ENCODE measurements around the gene TXNDC17. TPM values are rescaled to one million over a fixed set of nuclear protein-coding genes. Genes with fewer than 3 reads are reported as not detected.

TXNDC17 gene
- polyA plus RNA-seq, 1 donor: 136 TPM

DNA sequence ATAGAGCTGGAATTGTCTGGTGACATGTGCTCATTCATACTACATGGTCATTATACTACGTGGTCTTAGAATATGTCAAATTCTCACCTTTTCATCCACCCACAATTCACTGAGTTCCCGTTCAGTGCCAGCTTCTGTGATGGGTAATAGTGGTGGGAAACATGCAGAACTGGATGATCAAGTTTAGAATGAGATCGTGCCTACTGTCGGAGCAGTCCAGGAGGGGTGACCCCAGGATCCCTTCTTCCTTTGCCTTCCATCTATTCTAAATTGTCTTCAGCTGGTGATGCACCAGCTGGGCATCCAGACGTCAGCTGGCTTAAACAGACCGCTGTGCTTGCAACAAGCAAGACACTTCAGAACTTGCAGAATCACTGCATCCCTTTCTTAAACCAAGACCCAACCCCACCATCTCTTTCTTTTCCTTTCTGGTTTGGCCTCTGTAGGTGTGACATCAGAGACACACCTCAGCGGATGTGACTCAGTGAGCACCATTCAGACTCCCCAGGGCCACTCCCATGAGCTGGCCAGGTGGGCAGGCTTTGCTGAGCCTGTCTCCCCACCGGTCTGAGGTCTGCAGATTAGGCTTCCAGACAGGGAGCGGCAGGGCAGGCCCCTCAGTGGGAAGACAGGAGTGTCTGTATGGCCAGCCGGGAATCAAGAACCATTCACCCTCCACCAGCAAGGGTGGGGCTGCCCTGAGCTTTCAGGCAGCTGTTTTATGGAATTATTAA is 28.8 kb downstream of the TXNDC17 start:
- Histone ChIP-seq H3K4me1 (ENCODE audit: control insufficient read depth, insufficient read depth, low read length) (no peaks in the 10 kb centered on the region), H3K9me3 (ENCODE audit: control insufficient read depth, low read depth, low read length) (no peaks in the 10 kb centered on the region), H3K27me3 (ENCODE audit: control insufficient read depth, insufficient read depth, low read length) (no peaks in the 10 kb centered on the region), H3K36me3 (ENCODE audit: control insufficient read depth, insufficient read depth, low read length) (no peaks in the 10 kb centered on the region), H3K4me3 (ENCODE audit: low read length) (no peak overlapping the region), H3K27ac (ENCODE audit: low read length) (no peak overlapping the region)
- no CpG with 5 or more reads among the region's 10 CpGs for WGBS (ENCODE audit: insufficient coverage, low lambda C conversion rate)
- no peak for DNase-seq

GRCh38 chr17:6670571-6670970 is 29.7 kb downstream of the TXNDC17 start:
- H3K27me3 ChIP-seq (ENCODE audit: control insufficient read depth, insufficient read depth, low read length): no peaks in the 10 kb centered on the region
- DNase-seq: no peak
- no peaks in the 10 kb centered on the region for H3K4me1 ChIP-seq (ENCODE audit: control insufficient read depth, insufficient read depth, low read length)
- H3K27ac ChIP-seq (ENCODE audit: low read length): no peak overlapping the region
- WGBS (ENCODE audit: insufficient coverage, low lambda C conversion rate): 93% methylated on average over 3 of the region's 8 CpGs
- no peaks in the 10 kb centered on the region for H3K36me3 ChIP-seq (ENCODE audit: control insufficient read depth, insufficient read depth, low read length)
- no peaks in the 10 kb centered on the region for H3K9me3 ChIP-seq (ENCODE audit: control insufficient read depth, low read depth, low read length)
- H3K4me3 ChIP-seq (ENCODE audit: low read length): no peak overlapping the region

- no CpG with 5 or more reads among the region's 6 CpGs for WGBS (ENCODE audit: insufficient coverage, low lambda C conversion rate)
- no peaks in the 10 kb centered on the region for H3K9me3 ChIP-seq (ENCODE audit: control insufficient read depth, low read depth, low read length)
- no peaks in the 10 kb centered on the region for H3K27me3 ChIP-seq (ENCODE audit: control insufficient read depth, insufficient read depth, low read length)
- H3K27ac ChIP-seq (ENCODE audit: low read length): no peak overlapping the region
- H3K4me1 ChIP-seq (ENCODE audit: control insufficient read depth, insufficient read depth, low read length): no peaks in the 10 kb centered on the region
- no peak for DNase-seq
- no peak overlapping the region for H3K4me3 ChIP-seq (ENCODE audit: low read length)
- no peaks in the 10 kb centered on the region for H3K36me3 ChIP-seq (ENCODE audit: control insufficient read depth, insufficient read depth, low read length)
These were observed 30.1 kb downstream of the TXNDC17 start for GRCh38 chr17:6670999-6671398.

DNA sequence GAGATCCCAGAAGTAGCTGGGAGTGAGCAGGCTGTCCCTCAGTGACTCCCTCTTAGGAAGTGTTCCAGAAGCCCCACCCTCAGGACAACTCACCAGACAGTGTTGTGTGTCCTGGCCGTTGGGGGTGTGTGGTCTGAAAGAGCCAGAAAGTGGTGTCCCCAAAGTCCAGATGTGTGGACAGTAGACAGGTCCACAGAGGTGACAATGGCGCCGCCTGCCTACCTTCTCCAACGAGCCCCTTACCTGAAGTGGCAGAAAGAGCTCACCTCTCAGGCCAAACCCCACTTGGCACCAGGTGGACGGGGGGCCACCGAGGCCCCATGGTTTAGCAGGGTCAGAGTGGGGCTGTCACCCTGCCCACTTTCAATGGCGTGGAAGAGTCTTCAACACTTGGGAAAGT is 30.6 kb downstream of the TXNDC17 start:
- Histone ChIP-seq H3K4me1 (ENCODE audit: control insufficient read depth, insufficient read depth, low read length) (no peaks in the 10 kb centered on the region), H3K36me3 (ENCODE audit: control insufficient read depth, insufficient read depth, low read length) (no peaks in the 10 kb centered on the region), H3K27ac (ENCODE audit: low read length) (no peak overlapping the region), H3K9me3 (ENCODE audit: control insufficient read depth, low read depth, low read length) (no peaks in the 10 kb centered on the region), H3K27me3 (ENCODE audit: control insufficient read depth, insufficient read depth, low read length) (no peaks in the 10 kb centered on the region), H3K4me3 (ENCODE audit: low read length) (no peak overlapping the region)
- no CpG with 5 or more reads among the region's 7 CpGs for WGBS (ENCODE audit: insufficient coverage, low lambda C conversion rate)
- no peak for DNase-seq

GRCh38 chr17:6674586-6674985 is 33.7 kb downstream of the TXNDC17 start:
- H3K27ac ChIP-seq (ENCODE audit: low read length): no peak overlapping the region
- H3K4me1 ChIP-seq (ENCODE audit: control insufficient read depth, insufficient read depth, low read length): peaks cover 3% of the 10 kb centered on the region
- H3K4me3 ChIP-seq (ENCODE audit: low read length): no peak overlapping the region
- DNase-seq: no peak
- WGBS (ENCODE audit: insufficient coverage, low lambda C conversion rate): no CpG with 5 or more reads among the region's 13 CpGs
- H3K27me3 ChIP-seq (ENCODE audit: control insufficient read depth, insufficient read depth, low read length): peaks cover 8% of the 10 kb centered on the region
- H3K36me3 ChIP-seq (ENCODE audit: control insufficient read depth, insufficient read depth, low read length): no peaks in the 10 kb centered on the region
- H3K9me3 ChIP-seq (ENCODE audit: control insufficient read depth, low read depth, low read length): no peaks in the 10 kb centered on the region

- WGBS (ENCODE audit: insufficient coverage, low lambda C conversion rate): no CpG with 5 or more reads among the region's 11 CpGs
- Histone ChIP-seq H3K4me1 (ENCODE audit: control insufficient read depth, insufficient read depth, low read length) (peaks cover 3% of the 10 kb centered on the region), H3K27me3 (ENCODE audit: control insufficient read depth, insufficient read depth, low read length) (peaks cover 8% of the 10 kb centered on the region), H3K27ac (ENCODE audit: low read length) (no peak overlapping the region), H3K4me3 (ENCODE audit: low read length) (no peak overlapping the region), H3K36me3 (ENCODE audit: control insufficient read depth, insufficient read depth, low read length) (no peaks in the 10 kb centered on the region), H3K9me3 (ENCODE audit: control insufficient read depth, low read depth, low read length) (no peaks in the 10 kb centered on the region)
- DNase-seq: no peak
These were observed 34.5 kb downstream of the TXNDC17 start for GRCh38 chr17:6675201-6675825.

GRCh38 chr17:6676802-6677157 is 35.9 kb downstream of the TXNDC17 start:
- no peak overlapping the region for H3K27ac ChIP-seq (ENCODE audit: low read length)
- no peaks in the 10 kb centered on the region for H3K9me3 ChIP-seq (ENCODE audit: control insufficient read depth, low read depth, low read length)
- H3K4me3 ChIP-seq (ENCODE audit: low read length): no peak overlapping the region
- peaks cover 8% of the 10 kb centered on the region for H3K27me3 ChIP-seq (ENCODE audit: control insufficient read depth, insufficient read depth, low read length)
- H3K36me3 ChIP-seq (ENCODE audit: control insufficient read depth, insufficient read depth, low read length): no peaks in the 10 kb centered on the region
- no CpG with 5 or more reads among the region's 6 CpGs for WGBS (ENCODE audit: insufficient coverage, low lambda C conversion rate)
- H3K4me1 ChIP-seq (ENCODE audit: control insufficient read depth, insufficient read depth, low read length): peaks cover 10% of the 10 kb centered on the region
- DNase-seq: no peak

DNA sequence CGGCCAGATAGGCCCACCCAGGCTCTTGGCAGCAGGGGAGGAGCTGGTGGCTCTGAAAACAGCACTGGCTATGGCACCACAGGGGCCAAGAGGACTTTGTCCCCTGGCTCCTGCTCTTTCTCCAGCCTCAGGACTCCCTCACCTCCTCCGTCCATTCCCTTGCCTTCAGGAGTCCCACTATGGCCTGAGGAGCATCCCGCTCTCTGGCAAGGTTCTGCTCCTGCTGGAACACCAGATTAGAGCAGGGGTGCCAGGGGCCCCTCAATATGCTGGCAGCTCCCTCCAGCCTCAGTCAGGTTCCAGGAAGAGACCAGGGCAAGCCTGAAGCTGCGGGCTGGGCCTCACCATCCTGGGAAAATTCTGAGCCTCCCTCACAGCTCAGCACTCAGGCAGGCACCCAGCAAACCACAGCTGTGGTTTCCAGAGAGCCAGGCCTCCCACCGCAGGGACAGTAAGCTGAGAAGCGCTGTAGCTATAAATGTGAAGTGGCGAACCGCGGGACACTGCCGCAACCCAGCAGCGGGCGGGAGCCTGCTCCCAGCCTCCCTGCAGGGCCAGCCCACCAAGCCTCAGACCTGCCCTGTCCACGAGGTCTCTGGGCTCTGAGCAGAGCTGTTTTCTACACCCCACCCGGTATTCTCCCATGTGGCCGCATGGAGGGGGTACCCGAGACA is 36.4 kb downstream of the TXNDC17 start:
- H3K9me3 ChIP-seq (ENCODE audit: control insufficient read depth, low read depth, low read length): no peaks in the 10 kb centered on the region
- no CpG with 5 or more reads among the region's 16 CpGs for WGBS (ENCODE audit: insufficient coverage, low lambda C conversion rate)
- H3K27me3 ChIP-seq (ENCODE audit: control insufficient read depth, insufficient read depth, low read length): peaks cover 8% of the 10 kb centered on the region
- no peak for DNase-seq
- H3K4me1 ChIP-seq (ENCODE audit: control insufficient read depth, insufficient read depth, low read length): peaks cover 10% of the 10 kb centered on the region
- H3K4me3 ChIP-seq (ENCODE audit: low read length): no peak overlapping the region
- no peak overlapping the region for H3K27ac ChIP-seq (ENCODE audit: low read length)
- H3K36me3 ChIP-seq (ENCODE audit: control insufficient read depth, insufficient read depth, low read length): no peaks in the 10 kb centered on the region

GRCh38 chr17:6677946-6678345 is 37.1 kb downstream of the TXNDC17 start:
- no CpG with 5 or more reads among the region's 7 CpGs for WGBS (ENCODE audit: insufficient coverage, low lambda C conversion rate)
- H3K27me3 ChIP-seq (ENCODE audit: control insufficient read depth, insufficient read depth, low read length): peaks cover 8% of the 10 kb centered on the region
- H3K4me1 ChIP-seq (ENCODE audit: control insufficient read depth, insufficient read depth, low read length): peaks cover 10% of the 10 kb centered on the region
- no peak overlapping the region for H3K4me3 ChIP-seq (ENCODE audit: low read length)
- DNase-seq: no peak
- H3K27ac ChIP-seq (ENCODE audit: low read length): no peak overlapping the region
- H3K36me3 ChIP-seq (ENCODE audit: control insufficient read depth, insufficient read depth, low read length): no peaks in the 10 kb centered on the region
- H3K9me3 ChIP-seq (ENCODE audit: control insufficient read depth, low read depth, low read length): no peaks in the 10 kb centered on the region

DNA sequence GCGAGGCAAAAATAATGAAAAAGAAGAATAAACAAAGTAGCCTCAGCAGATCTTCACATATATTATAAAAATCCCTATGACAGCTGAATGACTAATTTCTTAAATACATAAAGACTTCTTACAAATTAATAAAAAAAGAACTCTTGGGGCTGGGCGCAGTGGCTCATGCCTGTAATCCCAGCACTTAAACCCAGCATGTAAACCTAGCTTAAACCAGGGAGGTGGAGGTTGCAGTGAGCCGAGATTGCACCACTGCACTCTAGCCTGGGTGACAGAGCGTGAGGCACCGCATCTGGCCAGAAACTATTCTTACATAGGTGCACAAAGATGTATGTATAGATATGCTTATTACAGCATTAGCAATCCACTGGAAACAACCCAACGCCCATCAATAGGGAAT is 38.4 kb downstream of the TXNDC17 start:
- no peaks in the 10 kb centered on the region for H3K9me3 ChIP-seq (ENCODE audit: control insufficient read depth, low read depth, low read length)
- DNase-seq: no peak
- peaks cover 8% of the 10 kb centered on the region for H3K27me3 ChIP-seq (ENCODE audit: control insufficient read depth, insufficient read depth, low read length)
- no peak overlapping the region for H3K4me3 ChIP-seq (ENCODE audit: low read length)
- H3K36me3 ChIP-seq (ENCODE audit: control insufficient read depth, insufficient read depth, low read length): no peaks in the 10 kb centered on the region
- H3K4me1 ChIP-seq (ENCODE audit: control insufficient read depth, insufficient read depth, low read length): peaks cover 16% of the 10 kb centered on the region
- no CpG with 5 or more reads among the region's 6 CpGs for WGBS (ENCODE audit: insufficient coverage, low lambda C conversion rate)
- H3K27ac ChIP-seq (ENCODE audit: low read length): no peak overlapping the region

Data from large intestine (tissue), 3 donors.